ENCODE data around the gene FAM131B.

DNA sequence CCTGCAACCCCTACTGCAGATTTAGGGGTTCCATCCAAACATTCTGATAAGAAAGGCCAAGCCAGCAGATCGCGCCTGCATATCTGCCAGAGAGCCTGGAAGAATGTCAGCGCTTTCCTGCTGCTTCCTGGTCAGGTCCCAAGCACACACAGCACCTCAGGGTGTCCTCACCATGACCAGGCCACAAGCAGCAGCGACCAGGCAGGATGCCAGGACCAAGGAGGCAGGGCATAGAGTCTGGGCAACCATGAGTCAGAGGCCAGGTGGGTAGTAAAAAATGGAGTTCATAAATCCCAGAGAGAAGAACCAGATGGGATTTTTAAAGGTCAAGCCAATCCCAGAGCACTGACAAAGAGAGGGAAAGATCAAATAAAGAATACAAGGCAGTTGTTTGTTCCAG, 5.5 kb upstream of the FAM131B start:
- TF ChIP-seq POLR2A (IDR thresholded peaks at IDR 0.05), result no peak
- TF ChIP-seq, protein P1, sequence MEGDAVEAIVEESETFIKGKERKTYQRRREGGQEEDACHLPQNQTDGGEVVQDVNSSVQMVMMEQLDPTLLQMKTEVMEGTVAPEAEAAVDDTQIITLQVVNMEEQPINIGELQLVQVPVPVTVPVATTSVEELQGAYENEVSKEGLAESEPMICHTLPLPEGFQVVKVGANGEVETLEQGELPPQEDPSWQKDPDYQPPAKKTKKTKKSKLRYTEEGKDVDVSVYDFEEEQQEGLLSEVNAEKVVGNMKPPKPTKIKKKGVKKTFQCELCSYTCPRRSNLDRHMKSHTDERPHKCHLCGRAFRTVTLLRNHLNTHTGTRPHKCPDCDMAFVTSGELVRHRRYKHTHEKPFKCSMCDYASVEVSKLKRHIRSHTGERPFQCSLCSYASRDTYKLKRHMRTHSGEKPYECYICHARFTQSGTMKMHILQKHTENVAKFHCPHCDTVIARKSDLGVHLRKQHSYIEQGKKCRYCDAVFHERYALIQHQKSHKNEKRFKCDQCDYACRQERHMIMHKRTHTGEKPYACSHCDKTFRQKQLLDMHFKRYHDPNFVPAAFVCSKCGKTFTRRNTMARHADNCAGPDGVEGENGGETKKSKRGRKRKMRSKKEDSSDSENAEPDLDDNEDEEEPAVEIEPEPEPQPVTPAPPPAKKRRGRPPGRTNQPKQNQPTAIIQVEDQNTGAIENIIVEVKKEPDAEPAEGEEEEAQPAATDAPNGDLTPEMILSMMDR (IDR thresholded peaks at IDR 0.05), result no peak

Measured in heart left ventricle (tissue), 13 donors.